Hepatocyte (in vitro differentiated cells): Measurements from ENCODE around the gene AARSD1. TPM values are rescaled to one million over a fixed set of nuclear protein-coding genes. Genes with fewer than 3 reads are reported as not detected.

ENCODE experiments used
- DNase-seq: peaks from one replicate; pipeline ENCODE4 v3.0.0-alpha.2; 2016; ENCODE audit warnings: low spot score
- H2AFZ ChIP-seq: fragments of 200-600 bp; sonication (generic); 2 replicates; pipeline ENCODE4 v1.6.0; 2016; ENCODE audit warnings: antibody characterized with exemption, mild to moderate bottlenecking
- H3K27ac ChIP-seq: fragments of 200-600 bp; sonication (generic); 2 replicates; pipeline ENCODE4 v1.5.1; 2016; ENCODE audit warnings: mild to moderate bottlenecking
- H3K27me3 ChIP-seq: fragments of 200-600 bp; sonication (generic); 2 replicates; pipeline ENCODE4 v1.6.1; 2016
- H3K36me3 ChIP-seq: fragments of 200-600 bp; sonication (generic); replicated peaks from 2 replicates; pipeline ENCODE4 v1.5.1; 2016; ENCODE audit warnings: low read depth; ENCODE audit not compliant: insufficient read depth
- H3K4me1 ChIP-seq: fragments of 200-600 bp; sonication (generic); 2 replicates; pipeline ENCODE4 v1.5.1; 2016; ENCODE audit warnings: mild to moderate bottlenecking, moderate library complexity; ENCODE audit not compliant: insufficient read depth
- H3K4me2 ChIP-seq: fragments of 200-600 bp; sonication (generic); 2 replicates; pipeline ENCODE4 v1.6.0; 2016
- H3K4me3 ChIP-seq: fragments of 200-600 bp; sonication (generic); 2 replicates; pipeline ENCODE4 v1.5.1; 2016; ENCODE audit warnings: mild to moderate bottlenecking
- H3K79me2 ChIP-seq: fragments of 200-600 bp; sonication (generic); 2 replicates; pipeline ENCODE4 v1.6.0; 2017; ENCODE audit warnings: mild to moderate bottlenecking
- H3K9me2 ChIP-seq: fragments of 200-600 bp; sonication (generic); replicated peaks from 2 replicates; pipeline ENCODE4 v1.6.0; 2017; ENCODE audit warnings: mild to moderate bottlenecking; ENCODE audit not compliant: insufficient read depth
- H3K9me3 ChIP-seq: fragments of 200-600 bp; sonication (generic); 2 replicates; pipeline ENCODE4 v1.5.1; 2016; ENCODE audit warnings: low read depth, mild to moderate bottlenecking
- H4K20me1 ChIP-seq: fragments of 200-600 bp; sonication (generic); 2 replicates; pipeline ENCODE4 v1.6.0; 2016; ENCODE audit warnings: mild to moderate bottlenecking; ENCODE audit not compliant: insufficient read depth, poor library complexity, severe bottlenecking
- CTCF ChIP-seq: fragments of 200-600 bp; sonication (generic); IDR thresholded peaks from 2 replicates; pipeline ENCODE4 v1.5.1; 2016; ENCODE audit warnings: antibody characterized with exemption, mild to moderate bottlenecking; ENCODE audit not compliant: poor library complexity
- EZH2 ChIP-seq: fragments of 200-600 bp; sonication (generic); IDR thresholded peaks from 2 replicates; pipeline ENCODE4 v1.6.1; 2016; ENCODE audit warnings: antibody characterized with exemption, mild to moderate bottlenecking, borderline replicate concordance
- EZH2phosphoT487 ChIP-seq: fragments of 200-600 bp; sonication (generic); IDR thresholded peaks from one replicate; pipeline ENCODE4 v1.6.1; 2018; ENCODE audit warnings: antibody characterized with exemption, mild to moderate bottlenecking, low read depth, moderate library complexity; ENCODE audit not compliant: unreplicated experiment, severe bottlenecking
- WGBS: methylation state at CpG from one replicate; pipeline ENCODE4 v1.1.6; 2016; ENCODE audit warnings: low lambda C conversion rate; ENCODE audit errors: missing lambda C conversion rate; 5-methylcytosine and 5-hydroxymethylcytosine counted together
- polyA plus RNA-seq: library from polyadenylated mRNA; unstranded; fragments of >200 nt; fragmentation: Nextera tagmentation; extraction: Ambion mirVana; gene quantifications from 2 replicates; pipeline ENCODE4 v1.2.1, GENCODE V29; 2016
- total RNA-seq: library from RNA; depleted of rRNA; stranded (reverse); fragments of >200 nt; gene quantifications from 2 replicates; pipeline ENCODE4 v1.2.3, GENCODE V29; 2014

Gene AARSD1
- total RNA-seq (16.9 and 25.8 TPM in 2 replicates), polyA plus RNA-seq (41.0 and 50.5 TPM in 2 replicates)

DNA sequence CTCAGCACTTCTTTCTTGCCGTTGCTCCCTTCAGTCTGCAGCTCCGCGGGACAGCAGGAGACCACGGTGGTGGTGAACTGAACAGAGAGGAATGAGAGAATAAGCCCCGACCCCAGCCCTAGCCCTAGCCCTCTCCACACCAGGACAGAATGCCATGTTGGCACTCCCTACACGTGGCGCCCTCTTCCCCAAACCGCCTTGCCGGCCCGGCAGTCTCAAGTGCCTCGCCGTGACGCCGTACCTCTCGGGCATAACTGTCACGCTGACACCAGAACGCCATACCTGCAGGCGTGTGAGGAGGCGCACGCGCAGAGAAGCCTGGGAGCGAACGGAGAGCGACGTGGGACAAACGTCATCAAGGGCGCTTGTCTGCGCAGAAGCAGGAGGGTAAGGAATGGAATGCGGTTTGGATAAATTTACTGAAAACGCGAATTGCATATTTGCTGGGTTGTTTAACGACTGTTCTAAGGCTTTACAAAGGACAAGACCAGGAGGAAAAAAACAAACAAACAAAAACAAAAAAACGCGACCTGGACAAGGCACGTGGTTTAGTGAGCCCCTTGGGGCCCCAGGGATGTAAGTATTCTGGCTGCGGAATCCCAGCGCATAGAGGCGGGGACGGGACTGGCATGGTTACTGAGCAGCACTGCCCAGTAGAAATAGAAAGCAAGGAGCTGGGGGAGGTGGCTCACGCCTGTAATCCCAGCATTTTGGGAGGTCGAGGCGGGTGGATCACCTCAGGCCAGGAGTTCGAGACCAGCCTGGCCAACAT, at the start of gene AARSD1:
Gene AARSD1, minus strand, starts transcription at position 294 of the 772 bp plus-strand sequence. Its CDS starts 14 bp downstream, at position 280.
- H3K27me3 ChIP-seq = no peaks in the 10 kb centered on the region
- H3K9me3 ChIP-seq = no peaks in the 10 kb centered on the region
- no peaks in the 10 kb centered on the region for H3K9me2 ChIP-seq
- TF ChIP-seq EZH2 (no peak), EZH2phosphoT487 (no peak), CTCF (no peak)
- no peaks in the 10 kb centered on the region for H4K20me1 ChIP-seq
- H3K4me2 ChIP-seq = peak within 1 kb of the TSS; percentile 74
- no peaks in the 10 kb centered on the region for H3K36me3 ChIP-seq
- DNase-seq = peak; percentile 95
- H2AFZ ChIP-seq = peak within 1 kb of the TSS; percentile 72
- 5% methylated on average over 43 of the region's 43 CpGs for WGBS
- H3K27ac ChIP-seq = peak within 1 kb of the TSS; percentile 86
- H3K4me3 ChIP-seq = peak within 1 kb of the TSS; percentile 46
- H3K79me2 ChIP-seq = peaks cover 10% of the 10 kb centered on the region
- H3K4me1 ChIP-seq = no peaks in the 10 kb centered on the region

DNA sequence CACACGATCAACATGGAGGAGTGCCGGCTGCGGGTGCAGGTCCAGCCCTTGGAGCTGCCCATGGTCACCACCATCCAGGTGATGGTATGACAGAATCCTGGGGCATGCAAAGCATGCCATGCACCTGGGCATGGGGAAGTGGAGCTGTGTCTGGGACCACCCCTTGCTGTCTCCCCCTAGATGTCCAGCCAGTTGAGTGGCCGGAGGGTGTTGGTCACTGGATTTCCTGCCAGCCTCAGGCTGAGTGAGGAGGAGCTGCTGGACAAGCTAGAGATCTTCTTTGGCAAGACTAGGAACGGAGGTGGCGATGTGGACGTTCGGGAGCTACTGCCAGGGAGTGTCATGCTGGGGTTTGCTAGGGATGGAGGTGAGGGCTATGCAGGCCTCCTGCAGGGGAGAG, 49.0 kb upstream of the AARSD1 start:
- TF ChIP-seq CTCF (no peak), EZH2 (no peak), EZH2phosphoT487 (no peak)
- peaks cover 18% of the 10 kb centered on the region for H3K79me2 ChIP-seq
- 92% methylated on average over 8 of the region's 8 CpGs for WGBS
- no peak overlapping the region for H3K4me3 ChIP-seq
- peaks cover 22% of the 10 kb centered on the region for H3K4me1 ChIP-seq
- peaks cover 7% of the 10 kb centered on the region for H4K20me1 ChIP-seq
- H2AFZ ChIP-seq = no peak overlapping the region
- H3K9me3 ChIP-seq = no peaks in the 10 kb centered on the region
- no peaks in the 10 kb centered on the region for H3K36me3 ChIP-seq
- H3K9me2 ChIP-seq = no peaks in the 10 kb centered on the region
- H3K4me2 ChIP-seq = no peak overlapping the region
- no peak for DNase-seq
- H3K27me3 ChIP-seq = no peaks in the 10 kb centered on the region
- H3K27ac ChIP-seq = no peak overlapping the region

GRCh38 chr17:43011728-43012472, 47.6 kb upstream of the AARSD1 start:
- no peak for TF ChIP-seq CTCF
- no peak for TF ChIP-seq EZH2
- TF ChIP-seq EZH2phosphoT487 = no peak
- 73% methylated on average over 15 of the region's 15 CpGs for WGBS
- Histone ChIP-seq H4K20me1 (no peaks in the 10 kb centered on the region), H3K4me3 (no peak overlapping the region), H3K9me3 (no peaks in the 10 kb centered on the region), H2AFZ (no peak overlapping the region), H3K9me2 (no peaks in the 10 kb centered on the region), H3K27ac (peak overlapping the region; percentile 85), H3K27me3 (no peaks in the 10 kb centered on the region), H3K4me1 (peaks cover 22% of the 10 kb centered on the region), H3K36me3 (no peaks in the 10 kb centered on the region), H3K79me2 (peaks cover 19% of the 10 kb centered on the region), H3K4me2 (no peak overlapping the region)
- DNase-seq = no peak
